Tracheal epithelial cell (primary cell): ENCODE measurements around the gene TINAG. TPM values are rescaled to one million over a fixed set of nuclear protein-coding genes. Genes with fewer than 3 reads are reported as not detected.

ENCODE experiments used
- total RNA-seq: library from RNA; depleted of rRNA; stranded (reverse); fragments of >200 nt; gene quantifications from 2 replicates; pipeline ENCODE4 v1.2.1, GENCODE V29; 2014

Gene TINAG
- 2.9 TPM in 1 of 2 replicates, not detected in the other for total RNA-seq

GRCh38 chr6:54308289-54308985, at the start of gene TINAG:
TINAG (plus strand) TSS chr6:54308441; CDS start chr6:54308551, 110 bp downstream.

Other genes with a start within 250 kb of the TINAG start
- under 0.01 TPM in 1 of 2 replicates, not detected in the other for gene MLIP, start 197.0 kb upstream of the TINAG start, total RNA-seq